GM13976 (cell line): ENCODE data around the gene TMEM163.

Experiments
- DNase-seq: peaks from one replicate; pipeline ENCODE4 v3.0.0; 2012; ENCODE audit warnings: low spot score
- in situ Hi-C: fragments of 300-500 bp; cut with MboI; formaldehyde crosslinking; loops from one replicate; pipeline ENCODE4 v1.12.0; 2022; ENCODE audit warnings: low sequenced_read_pairs, mixed read lengths, inconsistent platforms; ENCODE audit not compliant: unreplicated experiment
- TF ChIP-seq, protein P1 (sequence below): IDR thresholded peaks from 2 replicates; pipeline ENCODE4 v1.5.1; 2012; ENCODE audit warnings: borderline replicate concordance, mild to moderate bottlenecking; ENCODE audit not compliant: insufficient read depth; ENCODE audit errors: extremely low read depth, missing control alignments, control extremely low read depth

The TMEM163 gene

GRCh38 chr2:134448650-134449049 lies 270.1 kb downstream of the TMEM163 start:
- in situ Hi-C loops = no loop called here
- no peak for DNase-seq
- TF ChIP-seq, protein P1, sequence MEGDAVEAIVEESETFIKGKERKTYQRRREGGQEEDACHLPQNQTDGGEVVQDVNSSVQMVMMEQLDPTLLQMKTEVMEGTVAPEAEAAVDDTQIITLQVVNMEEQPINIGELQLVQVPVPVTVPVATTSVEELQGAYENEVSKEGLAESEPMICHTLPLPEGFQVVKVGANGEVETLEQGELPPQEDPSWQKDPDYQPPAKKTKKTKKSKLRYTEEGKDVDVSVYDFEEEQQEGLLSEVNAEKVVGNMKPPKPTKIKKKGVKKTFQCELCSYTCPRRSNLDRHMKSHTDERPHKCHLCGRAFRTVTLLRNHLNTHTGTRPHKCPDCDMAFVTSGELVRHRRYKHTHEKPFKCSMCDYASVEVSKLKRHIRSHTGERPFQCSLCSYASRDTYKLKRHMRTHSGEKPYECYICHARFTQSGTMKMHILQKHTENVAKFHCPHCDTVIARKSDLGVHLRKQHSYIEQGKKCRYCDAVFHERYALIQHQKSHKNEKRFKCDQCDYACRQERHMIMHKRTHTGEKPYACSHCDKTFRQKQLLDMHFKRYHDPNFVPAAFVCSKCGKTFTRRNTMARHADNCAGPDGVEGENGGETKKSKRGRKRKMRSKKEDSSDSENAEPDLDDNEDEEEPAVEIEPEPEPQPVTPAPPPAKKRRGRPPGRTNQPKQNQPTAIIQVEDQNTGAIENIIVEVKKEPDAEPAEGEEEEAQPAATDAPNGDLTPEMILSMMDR = no peak

GRCh38 chr2:134447669-134448068 lies 271.1 kb downstream of the TMEM163 start:
- TF ChIP-seq, protein P1 = no peak
- no peak for DNase-seq
- in situ Hi-C loops = no loop called here

DNA sequence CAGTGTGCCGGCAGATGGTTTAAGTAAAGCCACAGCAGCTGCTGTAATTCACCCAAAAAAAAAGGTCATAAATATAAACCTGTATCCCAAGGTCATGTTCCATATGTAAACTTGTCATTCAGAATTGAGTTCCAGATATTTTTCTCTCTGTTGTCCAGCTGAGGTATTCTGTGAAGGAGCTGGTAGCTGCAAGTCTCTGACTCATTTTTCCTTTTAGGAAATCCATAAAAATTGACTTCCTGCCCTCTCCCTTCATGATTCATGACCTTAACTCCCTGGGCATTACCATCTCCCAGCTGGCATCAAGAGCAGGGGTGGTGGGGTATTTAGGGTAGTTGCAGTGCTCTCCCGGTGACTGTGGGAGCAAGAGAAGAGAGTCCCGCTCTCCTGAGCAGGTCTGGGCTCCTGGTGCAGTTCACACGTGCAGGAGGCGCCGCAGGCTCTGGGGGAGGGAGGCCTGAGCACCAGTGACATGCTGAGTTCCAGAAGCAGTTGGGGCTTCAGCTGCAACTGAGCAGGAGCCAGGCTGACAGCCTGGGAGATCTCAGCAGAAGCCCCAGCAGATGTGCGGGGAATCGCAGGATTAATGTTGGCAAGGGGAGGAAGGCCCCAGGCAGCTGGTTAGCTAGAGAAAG lies 272.3 kb downstream of the TMEM163 start:
- in situ Hi-C loops = no loop called here
- DNase-seq = no peak
- TF ChIP-seq, protein P1 = no peak

DNA sequence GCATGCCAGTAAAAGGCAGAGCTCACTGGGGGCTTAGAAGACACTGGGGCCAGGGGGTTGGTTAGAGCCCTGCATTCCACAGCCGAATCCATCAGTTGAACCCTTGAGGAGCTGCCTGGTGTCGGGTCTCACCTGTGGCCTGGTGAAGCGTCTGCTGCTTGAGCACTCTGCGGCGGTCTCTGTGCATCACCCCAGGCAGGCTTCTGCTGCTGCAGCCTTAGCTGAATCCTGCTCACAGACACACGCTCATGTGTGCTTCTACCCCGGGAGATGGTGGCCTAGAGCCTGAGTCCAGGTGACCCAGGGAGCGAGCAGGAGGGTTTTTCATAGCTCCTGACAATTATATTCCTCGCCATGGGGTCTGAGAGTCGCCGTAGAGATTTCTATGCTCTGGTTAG lies 272.8 kb downstream of the TMEM163 start:
- DNase-seq = no peak
- TF ChIP-seq, protein P1 = no peak
- in situ Hi-C loops = no loop called here

GRCh38 chr2:134445116-134445515 lies 273.7 kb downstream of the TMEM163 start:
- in situ Hi-C loops = no loop called here
- TF ChIP-seq, protein P1 = no peak
- DNase-seq = no peak

GRCh38 chr2:134443814-134444480 lies 274.9 kb downstream of the TMEM163 start:
- in situ Hi-C loops = no loop called here
- TF ChIP-seq, protein P1 = no peak
- no peak for DNase-seq
